H1 (cell line): Measurements from ENCODE around the gene CCL25. TPM values are rescaled to one million over a fixed set of nuclear protein-coding genes. Genes with fewer than 3 reads are reported as not detected.

Experiments
- BACH1 ChIP-seq: IDR thresholded peaks from 2 replicates; pipeline ENCODE4 v1.6.1; 2012; ENCODE audit warnings: low read length, improper control_type of control experiment
- E2F6 ChIP-seq: IDR thresholded peaks from 2 replicates; pipeline ENCODE4 v1.6.1; 2012; ENCODE audit warnings: inconsistent platforms
- HDAC2 ChIP-seq, 2 experiments: fragments of 300-600 bp in 1 of 2; sonication (generic) in 1 of 2; IDR thresholded peaks; 2 replicates each; pipeline ENCODE4 v1.6.1; 2011 to 2012; ENCODE audit warnings: low read depth in 2 of 2, low read length in 2 of 2, mild to moderate bottlenecking in 2 of 2, moderate library complexity in 2 of 2, borderline replicate concordance in 1 of 2, inconsistent platforms in 1 of 2
- JUN ChIP-seq: IDR thresholded peaks from 2 replicates; pipeline ENCODE4 v1.6.1; 2011; ENCODE audit warnings: low read depth, mild to moderate bottlenecking, improper control_type of control experiment, low read length
- SUZ12 ChIP-seq: fragments of 200-600 bp; sonication (generic); IDR thresholded peaks from 2 replicates; pipeline ENCODE4 v1.6.1; 2012; ENCODE audit warnings: mild to moderate bottlenecking, inconsistent platforms, low read length, moderate library complexity, mixed read lengths
- TAF1 ChIP-seq: IDR thresholded peaks from 2 replicates; pipeline ENCODE4 v1.6.1; 2011; ENCODE audit warnings: mild to moderate bottlenecking, low read depth, low read length
- polyA plus RNA-seq, 7 experiments: library from polyadenylated mRNA; depleted of rRNA in 3 of 7; stranded (reverse) in 5 of 7; unstranded in 2 of 7; fragments of >200 nt in 5 of 7; fragments of 200-250 nt in 2 of 7; gene quantifications; 1 replicate in 5 of 7; 2 replicates in 1 of 7; 4 replicates in 1 of 7; pipeline versions ENCODE4 v1.2.1 to v1.2.3, GENCODE V29; 2011 to 2013; ENCODE audit warnings: missing spikeins in 2 of 7, mixed read lengths in 2 of 7
- total RNA-seq: library from RNA; stranded (reverse); fragmentation: NEBNext Ultra II Directional; extraction: Animal tissue kit (Norgen Biotek cat#: 25700); gene quantifications from 2 replicates; pipeline ENCODE4 v1.2.1, GENCODE V29; 2021

CCL25 gene
- total and polyA plus RNA-seq, 2 of the 8 experiments (the other 6 are each of a cell fraction or from before 2014, with no cell fraction given) = 0.59 TPM; not detected in 1

DNA sequence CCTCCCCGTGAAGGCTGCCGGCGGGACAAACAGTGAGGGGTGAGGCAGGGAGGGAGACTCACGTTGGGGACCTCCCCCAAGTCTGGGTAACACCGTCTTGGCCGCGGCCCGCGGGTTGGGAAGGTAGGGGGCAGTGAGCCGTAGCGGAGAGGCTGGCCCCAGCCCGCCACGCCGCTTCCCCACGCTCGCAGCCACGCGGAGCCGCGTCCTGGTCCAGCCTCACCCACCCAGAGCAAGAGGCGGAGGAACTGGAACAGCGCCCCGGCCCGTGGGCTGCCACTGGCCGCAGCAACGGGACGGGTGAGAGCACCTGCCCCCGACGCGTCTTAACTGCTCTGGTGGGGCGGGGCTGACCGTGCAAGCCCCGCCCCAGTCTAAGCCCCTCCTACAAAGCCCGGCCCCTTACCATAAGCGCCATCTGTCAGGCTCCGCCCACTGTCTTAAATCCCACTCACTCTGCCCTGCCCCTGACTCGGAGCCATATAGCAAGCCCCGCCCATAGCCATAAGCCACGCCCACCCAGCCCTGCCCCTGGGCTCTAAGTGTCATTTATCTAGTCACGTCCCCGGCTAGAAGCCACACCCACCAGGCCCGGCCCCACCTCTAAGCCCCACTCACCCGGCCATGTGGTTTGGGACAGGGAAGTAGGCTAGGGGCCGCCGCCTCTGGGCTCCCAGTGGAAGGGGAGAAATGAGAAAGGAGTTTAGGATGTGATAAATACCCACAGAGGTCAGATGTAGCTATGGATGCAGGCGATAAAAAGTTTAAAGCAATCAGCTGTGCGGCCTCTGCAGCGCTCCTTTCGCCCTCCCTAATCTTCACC lies 2.1 kb upstream of the CCL25 start (continued):
- no peak for TF ChIP-seq SUZ12
- peak; percentile 70; the same call in 1 of the 2 replicates for TF ChIP-seq TAF1
- TF ChIP-seq BACH1 = 0 out of 2 replicates have a peak, but pooled peaks have one; percentile 38
- TF ChIP-seq HDAC2 (IDR thresholded peaks at IDR 0.05; ENCODE audit: borderline replicate concordance in 1 of 2, low read depth in 2 of 2, low read length in 2 of 2) = no peak
- no peak for TF ChIP-seq JUN
- TF ChIP-seq E2F6 = peak; percentile 26; the same call in 1 of the 2 replicates
